ENCODE measurements around the gene TCEANC2.
"Not testable (repeated sequence)": the region's sequence is repeated elsewhere in the genome, so short reads cannot be mapped to it uniquely, and the experiment has no call there.

DNA sequence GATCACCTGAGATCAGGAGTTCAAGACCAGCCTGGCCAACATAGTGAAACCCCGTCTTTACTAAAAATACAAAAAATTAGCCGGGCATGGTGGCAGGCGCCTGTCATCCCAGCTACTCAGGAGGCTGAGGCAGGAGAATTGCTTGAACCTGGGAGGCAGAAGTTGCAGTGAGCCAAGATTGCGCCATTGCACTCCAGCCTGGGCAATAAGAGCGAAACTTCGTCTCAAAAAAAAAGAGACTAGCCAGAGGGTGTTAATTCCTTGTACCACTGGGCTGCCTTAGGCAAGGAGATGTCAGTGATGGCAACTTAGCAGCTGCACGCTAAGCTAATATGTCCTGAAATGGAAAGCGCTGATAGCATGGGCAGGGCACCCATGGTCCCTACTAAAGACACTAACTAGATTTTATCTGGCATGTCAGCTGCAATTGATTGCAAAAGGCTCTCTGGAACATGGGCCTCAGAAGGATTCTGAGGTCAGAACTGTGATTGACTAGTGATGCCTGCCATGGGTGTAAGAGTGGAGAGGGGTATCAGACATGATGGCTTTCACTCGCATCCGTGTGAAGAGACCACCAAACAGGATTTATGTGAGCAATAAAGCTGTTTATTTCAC lies 33.7 kb upstream of the TCEANC2 start:
- not testable (repeated sequence) for TF ChIP-seq POLR2A (IDR thresholded peaks at IDR 0.05)
- TF ChIP-seq, protein P1, sequence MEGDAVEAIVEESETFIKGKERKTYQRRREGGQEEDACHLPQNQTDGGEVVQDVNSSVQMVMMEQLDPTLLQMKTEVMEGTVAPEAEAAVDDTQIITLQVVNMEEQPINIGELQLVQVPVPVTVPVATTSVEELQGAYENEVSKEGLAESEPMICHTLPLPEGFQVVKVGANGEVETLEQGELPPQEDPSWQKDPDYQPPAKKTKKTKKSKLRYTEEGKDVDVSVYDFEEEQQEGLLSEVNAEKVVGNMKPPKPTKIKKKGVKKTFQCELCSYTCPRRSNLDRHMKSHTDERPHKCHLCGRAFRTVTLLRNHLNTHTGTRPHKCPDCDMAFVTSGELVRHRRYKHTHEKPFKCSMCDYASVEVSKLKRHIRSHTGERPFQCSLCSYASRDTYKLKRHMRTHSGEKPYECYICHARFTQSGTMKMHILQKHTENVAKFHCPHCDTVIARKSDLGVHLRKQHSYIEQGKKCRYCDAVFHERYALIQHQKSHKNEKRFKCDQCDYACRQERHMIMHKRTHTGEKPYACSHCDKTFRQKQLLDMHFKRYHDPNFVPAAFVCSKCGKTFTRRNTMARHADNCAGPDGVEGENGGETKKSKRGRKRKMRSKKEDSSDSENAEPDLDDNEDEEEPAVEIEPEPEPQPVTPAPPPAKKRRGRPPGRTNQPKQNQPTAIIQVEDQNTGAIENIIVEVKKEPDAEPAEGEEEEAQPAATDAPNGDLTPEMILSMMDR (IDR thresholded peaks at IDR 0.05), result not testable (repeated sequence)

Data from uterus (tissue), 2 donors.